Vagina (tissue), 2 donors: ENCODE measurements around the gene NDUFA1.

Experiments used
- POLR2AphosphoS5 ChIP-seq, 2 donors: sonication (generic); formaldehyde crosslinking; IDR thresholded peaks; one replicate each; pipeline ENCODE4 v1.9.0; 2017; ENCODE audit warnings: antibody characterized with exemption in 2 of 2, mild to moderate bottlenecking in 2 of 2, low read depth in 1 of 2; ENCODE audit not compliant: insufficient read depth in 1 of 2
- TF ChIP-seq, protein P1 (sequence below), 3 experiments: fragments of 450-650 bp in 2 of 3; fragments of 200-600 bp in 1 of 3; sonication (generic) in 1 of 3; IDR thresholded peaks; one replicate each; pipeline ENCODE4 v1.5.1; 2017 to 2019; ENCODE audit warnings: antibody characterized with exemption in 3 of 3, mild to moderate bottlenecking in 2 of 3, moderate library complexity in 2 of 3

DNA sequence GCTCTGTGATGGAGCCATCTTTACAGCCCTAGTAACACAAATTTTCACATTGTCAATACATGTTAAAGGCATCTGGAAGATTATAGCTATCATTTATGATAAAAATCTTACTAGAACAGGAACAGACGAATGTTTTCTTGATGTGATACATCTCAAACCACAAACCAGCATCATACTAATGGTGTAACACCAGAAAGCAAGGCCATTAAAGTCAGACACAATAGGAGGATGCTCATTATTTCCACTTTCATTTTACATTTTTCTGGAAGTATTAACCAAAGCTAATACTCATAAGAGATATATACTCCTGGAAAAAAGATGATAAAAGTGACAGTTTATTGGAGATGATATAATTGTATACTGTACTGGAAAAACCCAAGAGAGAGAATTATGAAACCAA is 29.3 kb downstream of the NDUFA1 start:
- TF ChIP-seq, protein P1, sequence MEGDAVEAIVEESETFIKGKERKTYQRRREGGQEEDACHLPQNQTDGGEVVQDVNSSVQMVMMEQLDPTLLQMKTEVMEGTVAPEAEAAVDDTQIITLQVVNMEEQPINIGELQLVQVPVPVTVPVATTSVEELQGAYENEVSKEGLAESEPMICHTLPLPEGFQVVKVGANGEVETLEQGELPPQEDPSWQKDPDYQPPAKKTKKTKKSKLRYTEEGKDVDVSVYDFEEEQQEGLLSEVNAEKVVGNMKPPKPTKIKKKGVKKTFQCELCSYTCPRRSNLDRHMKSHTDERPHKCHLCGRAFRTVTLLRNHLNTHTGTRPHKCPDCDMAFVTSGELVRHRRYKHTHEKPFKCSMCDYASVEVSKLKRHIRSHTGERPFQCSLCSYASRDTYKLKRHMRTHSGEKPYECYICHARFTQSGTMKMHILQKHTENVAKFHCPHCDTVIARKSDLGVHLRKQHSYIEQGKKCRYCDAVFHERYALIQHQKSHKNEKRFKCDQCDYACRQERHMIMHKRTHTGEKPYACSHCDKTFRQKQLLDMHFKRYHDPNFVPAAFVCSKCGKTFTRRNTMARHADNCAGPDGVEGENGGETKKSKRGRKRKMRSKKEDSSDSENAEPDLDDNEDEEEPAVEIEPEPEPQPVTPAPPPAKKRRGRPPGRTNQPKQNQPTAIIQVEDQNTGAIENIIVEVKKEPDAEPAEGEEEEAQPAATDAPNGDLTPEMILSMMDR (IDR thresholded peaks at IDR 0.05) = no peak
- no peak for TF ChIP-seq POLR2AphosphoS5 (IDR thresholded peaks at IDR 0.05; ENCODE audit: insufficient read depth in 1 of 2, low read depth in 1 of 2)
